ENCODE data around the gene ALKBH7. TPM values are rescaled to one million over a fixed set of nuclear protein-coding genes. Genes with fewer than 3 reads are reported as not detected.

ALKBH7 gene
- total and polyA plus RNA-seq, 2 experiments from 2014 or later: 48.5 to 79.8 TPM

DNA sequence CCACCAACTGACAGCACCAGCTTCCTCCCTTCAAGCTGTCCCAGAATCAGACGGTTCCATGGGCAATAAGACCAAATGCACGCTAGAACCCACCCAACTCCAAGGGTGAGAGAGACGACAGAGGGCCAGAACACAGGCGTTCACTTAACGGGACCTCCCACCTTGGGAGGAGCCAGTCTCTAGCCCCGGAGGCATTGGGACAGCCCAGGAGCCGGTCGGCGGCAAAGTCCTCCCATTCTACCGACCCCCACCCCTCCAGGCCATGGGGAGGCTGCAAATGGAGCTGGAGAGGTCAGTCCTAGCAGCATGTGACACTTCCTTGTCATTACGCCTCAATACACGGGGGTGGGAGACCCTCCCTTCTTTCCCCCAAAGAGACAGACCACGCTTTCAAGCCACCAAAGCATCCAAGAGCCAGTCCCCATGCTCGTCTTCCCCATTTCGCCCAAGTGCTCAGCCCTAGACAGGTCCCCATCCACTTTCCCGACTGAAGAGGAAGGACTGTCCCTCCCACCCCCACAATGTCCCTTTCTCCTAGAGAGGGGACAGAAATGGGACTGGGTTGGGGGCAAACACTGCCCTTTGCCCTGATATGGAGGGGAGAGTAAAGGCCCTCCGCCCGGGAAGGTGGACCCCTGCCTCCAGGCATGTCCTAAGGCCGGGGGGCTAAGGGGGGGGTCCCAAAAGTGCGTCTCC, 51.1 kb downstream of the ALKBH7 start:
- H3K36me3 ChIP-seq (ENCODE audit: low read depth): peaks cover 12% of the 10 kb centered on the region; the same call in 1 of the 2 replicates
- peak; percentile 81 for DNase-seq
- H3K27me3 ChIP-seq (replicated peaks; ENCODE audit: insufficient read depth): no peaks in the 10 kb centered on the region
- WGBS, 2 experiments (ENCODE audit: low coverage in 1 of 2, low lambda C conversion rate in 2 of 2, missing lambda C conversion rate in 2 of 2): 1% methylated on average over 15 to 20 of the region's 20 CpGs
- no peaks in the 10 kb centered on the region for H3K9me2 ChIP-seq (ENCODE audit: insufficient read depth)
- H2AFZ ChIP-seq: no peak overlapping the region
- peaks cover 12% of the 10 kb centered on the region for H3K4me1 ChIP-seq (ENCODE audit: insufficient read depth)
- peaks cover 11% of the 10 kb centered on the region for H4K20me1 ChIP-seq (ENCODE audit: insufficient read depth)
- H3K9me3 ChIP-seq (ENCODE audit: low read depth): no peaks in the 10 kb centered on the region
- peak overlapping the region; percentile 99 for H3K4me2 ChIP-seq (ENCODE audit: unreplicated experiment)
- H3K27ac ChIP-seq: peak overlapping the region; percentile 52
- no peaks in the 10 kb centered on the region; the same call in 1 of the 2 replicates for H3F3A ChIP-seq (ENCODE audit: insufficient read depth)
- in situ Hi-C loops (cut with MboI): no loop called here
- peak overlapping the region; percentile 94 for H3K9ac ChIP-seq
- no peak for TF ChIP-seq EZH2 (IDR thresholded peaks at IDR 0.05; ENCODE audit: insufficient read depth, poor library complexity, severe bottlenecking)
- TF ChIP-seq EZH2phosphoT487 (IDR thresholded peaks at IDR 0.05; ENCODE audit: insufficient read depth, low read depth): no peak
- H3K4me3 ChIP-seq: peak overlapping the region; percentile 100
- peaks cover 55% of the 10 kb centered on the region for H3K79me2 ChIP-seq (ENCODE audit: insufficient read depth)

DNA sequence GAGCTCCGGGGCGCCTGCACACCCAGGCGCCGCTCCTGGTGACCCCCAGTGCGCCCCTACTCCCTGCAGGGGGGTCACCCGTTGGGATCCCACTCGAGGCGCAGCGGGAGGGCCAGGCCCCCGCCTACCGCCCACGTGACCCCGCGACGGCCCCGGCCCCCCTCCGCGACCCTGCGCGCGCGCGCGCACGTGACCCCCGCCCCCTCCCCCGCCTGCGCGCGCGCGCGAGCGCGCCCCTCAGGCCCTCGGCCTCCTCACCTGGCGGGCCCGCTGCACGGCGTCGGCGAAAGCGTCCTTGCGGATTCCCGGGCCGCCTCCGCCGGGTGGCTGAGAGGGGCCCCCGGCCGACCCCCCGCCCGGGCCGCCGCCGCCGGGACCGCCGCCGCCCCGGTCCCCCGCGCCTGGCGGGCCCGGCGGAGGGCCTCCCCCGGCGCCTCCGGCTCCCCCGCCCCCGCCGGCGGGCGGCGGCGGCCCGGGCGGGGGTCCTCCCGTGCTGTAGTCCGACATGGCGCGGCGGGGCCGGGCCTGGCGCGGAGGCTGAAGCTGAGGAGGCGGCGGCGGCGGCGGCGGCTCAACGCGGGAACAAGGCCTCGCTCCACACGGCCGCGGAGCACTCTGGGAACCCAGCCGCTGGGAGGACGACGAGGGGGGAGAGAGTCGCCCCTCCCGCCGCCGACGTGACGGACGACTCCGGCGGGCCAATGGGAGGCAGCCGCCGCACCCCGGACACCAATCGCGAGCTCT, 51.8 kb downstream of the ALKBH7 start, which contains the start of gene KHSRP:
KHSRP (minus strand) TSS at position 617 of the 744 bp plus-strand sequence; CDS start at position 507, 110 bp downstream.
- Histone ChIP-seq H3K36me3 (ENCODE audit: low read depth) (peaks cover 12% of the 10 kb centered on the region; the same call in 1 of the 2 replicates), H3K27ac (peak within 1 kb of the TSS; percentile 63), H3K27me3 (replicated peaks; ENCODE audit: insufficient read depth) (no peaks in the 10 kb centered on the region), H3K9ac (peak within 1 kb of the TSS; percentile 94), H3K4me3 (peak within 1 kb of the TSS; percentile 100), H3K79me2 (ENCODE audit: insufficient read depth) (peaks cover 48% of the 10 kb centered on the region), H3K9me2 (ENCODE audit: insufficient read depth) (no peaks in the 10 kb centered on the region), H2AFZ (peak within 1 kb of the TSS; percentile 88), H3F3A (ENCODE audit: insufficient read depth) (no peaks in the 10 kb centered on the region; the same call in 1 of the 2 replicates), H4K20me1 (ENCODE audit: insufficient read depth) (peaks cover 11% of the 10 kb centered on the region), H3K4me2 (ENCODE audit: unreplicated experiment) (peak within 1 kb of the TSS; percentile 99), H3K9me3 (ENCODE audit: low read depth) (no peaks in the 10 kb centered on the region), H3K4me1 (ENCODE audit: insufficient read depth) (peaks cover 12% of the 10 kb centered on the region)
- in situ Hi-C loops (cut with MboI): no loop called here
- peak; percentile 42 for DNase-seq
- TF ChIP-seq EZH2 (IDR thresholded peaks at IDR 0.05; ENCODE audit: insufficient read depth, poor library complexity, severe bottlenecking): no peak
- no peak for TF ChIP-seq EZH2phosphoT487 (IDR thresholded peaks at IDR 0.05; ENCODE audit: insufficient read depth, low read depth)
- 1 to 2% methylated on average over 27 to 57 of the region's 114 CpGs for WGBS, 2 experiments (ENCODE audit: low coverage in 1 of 2, low lambda C conversion rate in 2 of 2, missing lambda C conversion rate in 2 of 2)

Small RNA genes within 50 kb of the gene (microRNA-seq; reads per million reads assigned to microRNA genes)
- gene MIR3940 (ENCODE audit: borderline number of aligned reads): 13.8 reads per million, percentile 21 among the genes with 10 or more reads in this experiment
- gene MIR6790 (ENCODE audit: borderline number of aligned reads): not detected
- gene MIR6885 (ENCODE audit: borderline number of aligned reads): not detected

Small RNA genes within 50 kb of the gene (small RNA-seq; reads per million reads assigned to genes)
- not detected for gene MIR6790 (ENCODE audit: low read depth, low replicate concordance)
- gene MIR6885 (ENCODE audit: low read depth, low replicate concordance): not detected

Other genes with a start within 250 kb of the ALKBH7 start
- not detected in 2 replicates for gene ACSBG2, start 237.1 kb upstream of the ALKBH7 start, total RNA-seq (2014; rRNA removed; shearing (Covaris generic))
- not detected in 2 replicates for gene ACSBG2, start 237.1 kb upstream of the ALKBH7 start, polyA plus RNA-seq (2016; fragmentation: Nextera tagmentation; extraction: Ambion mirVana)
- gene MLLT1, start 92.8 kb upstream of the ALKBH7 start, total RNA-seq (2014; rRNA removed; shearing (Covaris generic)): 17.3 and 19.1 TPM in 2 replicates
- gene MLLT1, start 92.8 kb upstream of the ALKBH7 start, polyA plus RNA-seq (2016; fragmentation: Nextera tagmentation; extraction: Ambion mirVana): 13.3 and 14.3 TPM in 2 replicates
- gene ACER1, start 39.2 kb upstream of the ALKBH7 start, total RNA-seq (2014; rRNA removed; shearing (Covaris generic)): 0.22 and 1.0 TPM in 2 replicates
- gene ACER1, start 39.2 kb upstream of the ALKBH7 start, polyA plus RNA-seq (2016; fragmentation: Nextera tagmentation; extraction: Ambion mirVana): 0.16 TPM in 1 of 2 replicates, not detected in the other
- 87.1 and 99.8 TPM in 2 replicates for gene CLPP, start 11.3 kb upstream of the ALKBH7 start, total RNA-seq (2014; rRNA removed; shearing (Covaris generic))
- gene CLPP, start 11.3 kb upstream of the ALKBH7 start, polyA plus RNA-seq (2016; fragmentation: Nextera tagmentation; extraction: Ambion mirVana): 96.0 and 101 TPM in 2 replicates
- 0.22 and 0.89 TPM in 2 replicates for gene PSPN, start 3.1 kb downstream of the ALKBH7 start, total RNA-seq (2014; rRNA removed; shearing (Covaris generic))
- 0.72 and 0.75 TPM in 2 replicates for gene PSPN, start 3.1 kb downstream of the ALKBH7 start, polyA plus RNA-seq (2016; fragmentation: Nextera tagmentation; extraction: Ambion mirVana)
- 43.3 and 48.7 TPM in 2 replicates for gene GTF2F1, start 20.4 kb downstream of the ALKBH7 start, total RNA-seq (2014; rRNA removed; shearing (Covaris generic))
- 41.2 and 44.0 TPM in 2 replicates for gene GTF2F1, start 20.4 kb downstream of the ALKBH7 start, polyA plus RNA-seq (2016; fragmentation: Nextera tagmentation; extraction: Ambion mirVana)
- gene KHSRP, start 52.0 kb downstream of the ALKBH7 start, total RNA-seq (2014; rRNA removed; shearing (Covaris generic)): 55.1 and 61.6 TPM in 2 replicates
- 16.9 and 17.3 TPM in 2 replicates for gene KHSRP, start 52.0 kb downstream of the ALKBH7 start, polyA plus RNA-seq (2016; fragmentation: Nextera tagmentation; extraction: Ambion mirVana)
- not detected in 2 replicates for gene SLC25A41, start 61.0 kb downstream of the ALKBH7 start, total RNA-seq (2014; rRNA removed; shearing (Covaris generic))
- not detected in 2 replicates for gene SLC25A41, start 61.0 kb downstream of the ALKBH7 start, polyA plus RNA-seq (2016; fragmentation: Nextera tagmentation; extraction: Ambion mirVana)
- 33.2 and 43.3 TPM in 2 replicates for gene SLC25A23, start 87.0 kb downstream of the ALKBH7 start, total RNA-seq (2014; rRNA removed; shearing (Covaris generic))
- 12.5 and 13.7 TPM in 2 replicates for gene SLC25A23, start 87.0 kb downstream of the ALKBH7 start, polyA plus RNA-seq (2016; fragmentation: Nextera tagmentation; extraction: Ambion mirVana)
- not detected in 2 replicates for gene CRB3, start 91.5 kb downstream of the ALKBH7 start, total RNA-seq (2014; rRNA removed; shearing (Covaris generic))
- gene CRB3, start 91.5 kb downstream of the ALKBH7 start, polyA plus RNA-seq (2016; fragmentation: Nextera tagmentation; extraction: Ambion mirVana): not detected in 2 replicates
- gene DENND1C, start 109.0 kb downstream of the ALKBH7 start, total RNA-seq (2014; rRNA removed; shearing (Covaris generic)): not detected in 2 replicates
- gene DENND1C, start 109.0 kb downstream of the ALKBH7 start, polyA plus RNA-seq (2016; fragmentation: Nextera tagmentation; extraction: Ambion mirVana): not detected in 2 replicates
- not detected in 2 replicates for gene TUBB4A, start 129.5 kb downstream of the ALKBH7 start, total RNA-seq (2014; rRNA removed; shearing (Covaris generic))
- gene TUBB4A, start 129.5 kb downstream of the ALKBH7 start, polyA plus RNA-seq (2016; fragmentation: Nextera tagmentation; extraction: Ambion mirVana): not detected in 2 replicates
- 0.22 and 1.1 TPM in 2 replicates for gene TNFSF9, start 158.2 kb downstream of the ALKBH7 start, total RNA-seq (2014; rRNA removed; shearing (Covaris generic))
- gene TNFSF9, start 158.2 kb downstream of the ALKBH7 start, polyA plus RNA-seq (2016; fragmentation: Nextera tagmentation; extraction: Ambion mirVana): 0.29 and 0.58 TPM in 2 replicates
- not detected in 2 replicates for gene CD70, start 218.4 kb downstream of the ALKBH7 start, total RNA-seq (2014; rRNA removed; shearing (Covaris generic))
- gene CD70, start 218.4 kb downstream of the ALKBH7 start, polyA plus RNA-seq (2016; fragmentation: Nextera tagmentation; extraction: Ambion mirVana): 0.20 and 0.49 TPM in 2 replicates